Left ventricle myocardium inferior (tissue), 1 donor: ENCODE measurements around the gene RRP1B. TPM values are rescaled to one million over a fixed set of nuclear protein-coding genes. Genes with fewer than 3 reads are reported as not detected.

ENCODE experiments used
- DNase-seq: peaks from one replicate; pipeline ENCODE4 v3.0.0-alpha.2; 2020
- H3K27ac ChIP-seq: fragments of 200-600 bp; replicated peaks from 2 replicates; pipeline ENCODE4 v1.8.0; 2021
- H3K27me3 ChIP-seq: fragments of 200-600 bp; 2 replicates; pipeline ENCODE4 v1.8.0; 2021; ENCODE audit warnings: low read depth
- H3K36me3 ChIP-seq: fragments of 200-600 bp; 2 replicates; pipeline ENCODE4 v1.8.0; 2021
- H3K4me1 ChIP-seq: fragments of 200-600 bp; 2 replicates; pipeline ENCODE4 v1.8.0; 2021
- H3K4me3 ChIP-seq: fragments of 200-600 bp; 2 replicates; pipeline ENCODE4 v1.8.0; 2021; ENCODE audit warnings: mild to moderate bottlenecking, moderate library complexity
- H3K9me3 ChIP-seq: fragments of 200-600 bp; replicated peaks from 2 replicates; pipeline ENCODE4 v1.8.0; 2021
- intact Hi-C: fragments of 100-400 bp; cut with micrococcal nuclease; formaldehyde crosslinking; loops from one replicate; pipeline ENCODE4 v1.11.0; 2022
- total RNA-seq: library from RNA; stranded (reverse); fragmentation: NEBNext Ultra II Directional; extraction: Animal tissue kit (Norgen Biotek cat#: 25700); gene quantifications from one replicate; pipeline ENCODE4 v1.2.1, GENCODE V29; 2021
- TF ChIP-seq, protein P1 (sequence below): fragments of 200-600 bp; IDR thresholded peaks from 2 replicates; pipeline ENCODE4 v1.8.0; 2021; ENCODE audit warnings: antibody characterized with exemption, mild to moderate bottlenecking, borderline replicate concordance
- donor health status: DM: no; HTN: yes; CAD: no; lungs with severe emphysema.

The RRP1B gene
- total RNA-seq, 1 donor from 2014 or later: 8.9 TPM

DNA sequence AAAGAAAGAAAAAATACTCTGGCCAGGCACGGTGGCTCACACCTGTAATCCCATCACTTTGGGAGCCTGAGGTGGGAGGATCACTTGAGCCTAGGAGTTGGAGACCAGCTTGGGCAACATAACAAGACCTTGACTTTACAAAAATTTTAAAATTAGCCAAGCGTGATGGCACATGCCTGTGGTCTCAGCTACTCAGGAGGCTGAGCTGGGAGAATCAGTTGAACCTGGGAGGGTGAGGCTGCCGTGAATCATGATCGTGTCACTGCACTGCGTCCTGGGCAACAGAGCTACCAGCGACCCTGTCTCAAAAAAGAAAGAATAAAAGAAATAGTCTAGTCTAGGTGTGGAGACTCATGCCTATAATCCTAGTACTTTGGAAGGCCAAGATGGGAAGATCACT lies 22.3 kb downstream of the RRP1B start:
- TF ChIP-seq, protein P1, sequence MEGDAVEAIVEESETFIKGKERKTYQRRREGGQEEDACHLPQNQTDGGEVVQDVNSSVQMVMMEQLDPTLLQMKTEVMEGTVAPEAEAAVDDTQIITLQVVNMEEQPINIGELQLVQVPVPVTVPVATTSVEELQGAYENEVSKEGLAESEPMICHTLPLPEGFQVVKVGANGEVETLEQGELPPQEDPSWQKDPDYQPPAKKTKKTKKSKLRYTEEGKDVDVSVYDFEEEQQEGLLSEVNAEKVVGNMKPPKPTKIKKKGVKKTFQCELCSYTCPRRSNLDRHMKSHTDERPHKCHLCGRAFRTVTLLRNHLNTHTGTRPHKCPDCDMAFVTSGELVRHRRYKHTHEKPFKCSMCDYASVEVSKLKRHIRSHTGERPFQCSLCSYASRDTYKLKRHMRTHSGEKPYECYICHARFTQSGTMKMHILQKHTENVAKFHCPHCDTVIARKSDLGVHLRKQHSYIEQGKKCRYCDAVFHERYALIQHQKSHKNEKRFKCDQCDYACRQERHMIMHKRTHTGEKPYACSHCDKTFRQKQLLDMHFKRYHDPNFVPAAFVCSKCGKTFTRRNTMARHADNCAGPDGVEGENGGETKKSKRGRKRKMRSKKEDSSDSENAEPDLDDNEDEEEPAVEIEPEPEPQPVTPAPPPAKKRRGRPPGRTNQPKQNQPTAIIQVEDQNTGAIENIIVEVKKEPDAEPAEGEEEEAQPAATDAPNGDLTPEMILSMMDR: no peak
- intact Hi-C loops: no loop called here
- H3K36me3 ChIP-seq: peaks cover 98% of the 10 kb centered on the region
- peaks cover 6% of the 10 kb centered on the region for H3K4me1 ChIP-seq
- H3K4me3 ChIP-seq: no peak overlapping the region
- DNase-seq: no peak
- H3K27me3 ChIP-seq: no peaks in the 10 kb centered on the region
- H3K9me3 ChIP-seq: no peaks in the 10 kb centered on the region
- H3K27ac ChIP-seq: no peak overlapping the region

DNA sequence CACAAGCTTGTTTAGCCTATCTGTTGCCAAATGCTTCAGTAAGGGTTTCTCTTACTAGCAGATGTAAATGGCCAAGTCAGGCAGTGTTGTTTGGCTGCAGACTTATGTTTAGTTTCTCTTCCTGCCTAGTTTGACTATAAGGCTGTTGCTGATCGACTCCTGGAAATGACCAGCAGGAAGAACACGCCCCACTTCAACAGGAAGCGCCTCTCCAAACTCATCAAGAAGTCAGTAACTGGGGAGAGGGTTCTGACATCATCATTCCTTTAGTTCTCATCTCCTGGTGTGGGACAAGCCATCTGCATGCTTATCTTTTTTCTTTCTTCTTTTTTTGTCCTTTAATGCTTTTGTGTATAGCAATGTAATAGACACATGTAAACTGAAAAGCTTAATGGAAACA lies 25.1 kb downstream of the RRP1B start:
- peaks cover 21% of the 10 kb centered on the region for H3K4me1 ChIP-seq
- no peak overlapping the region for H3K4me3 ChIP-seq
- intact Hi-C loops: no loop called here
- peaks cover 98% of the 10 kb centered on the region for H3K36me3 ChIP-seq
- H3K27me3 ChIP-seq: no peaks in the 10 kb centered on the region
- no peak for DNase-seq
- no peaks in the 10 kb centered on the region for H3K9me3 ChIP-seq
- TF ChIP-seq, protein P1: no peak
- H3K27ac ChIP-seq: peak overlapping the region; percentile 45

DNA sequence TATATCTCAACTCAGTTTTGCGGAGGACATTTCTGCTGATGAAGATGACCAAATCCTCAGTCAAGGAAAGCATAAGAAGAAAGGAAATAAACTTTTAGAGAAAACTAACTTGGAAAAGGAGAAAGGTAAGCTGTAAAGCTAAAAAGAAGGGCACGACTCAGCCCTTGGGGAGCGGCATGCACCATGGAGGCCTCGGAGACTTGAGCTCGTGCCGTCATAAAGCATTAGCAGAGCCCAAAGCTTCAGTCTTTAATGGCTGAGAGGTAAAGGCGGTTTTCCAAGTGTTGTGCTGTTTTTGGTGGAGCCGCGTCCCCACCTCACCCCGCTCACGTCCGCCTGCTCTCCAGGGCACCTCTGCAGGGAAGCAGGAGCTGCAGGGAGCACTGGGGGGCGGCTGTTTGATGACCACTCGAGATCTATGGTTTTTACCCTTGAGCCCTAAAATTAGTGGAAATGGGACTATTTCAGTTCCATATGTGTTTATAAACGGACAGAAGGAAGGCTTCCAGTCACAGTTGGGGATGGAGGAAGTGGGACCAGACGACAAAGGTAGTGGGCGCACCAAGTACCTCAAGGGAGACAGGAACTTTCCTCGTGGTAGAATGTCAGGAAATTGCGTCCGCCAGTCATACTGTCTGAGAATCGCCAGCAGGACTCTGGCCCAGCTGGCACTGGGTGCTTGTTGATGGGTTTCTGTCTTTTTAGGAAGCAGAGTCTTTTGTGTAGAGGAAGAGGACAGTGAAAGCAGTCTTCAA lies 27.6 kb downstream of the RRP1B start:
- Histone ChIP-seq H3K4me3 (no peak overlapping the region), H3K27ac (peak overlapping the region; percentile 16), H3K36me3 (peaks cover 100% of the 10 kb centered on the region), H3K9me3 (no peaks in the 10 kb centered on the region), H3K4me1 (peaks cover 21% of the 10 kb centered on the region), H3K27me3 (no peaks in the 10 kb centered on the region)
- TF ChIP-seq, protein P1: no peak
- no peak for DNase-seq
- intact Hi-C loops: no loop called here

DNA sequence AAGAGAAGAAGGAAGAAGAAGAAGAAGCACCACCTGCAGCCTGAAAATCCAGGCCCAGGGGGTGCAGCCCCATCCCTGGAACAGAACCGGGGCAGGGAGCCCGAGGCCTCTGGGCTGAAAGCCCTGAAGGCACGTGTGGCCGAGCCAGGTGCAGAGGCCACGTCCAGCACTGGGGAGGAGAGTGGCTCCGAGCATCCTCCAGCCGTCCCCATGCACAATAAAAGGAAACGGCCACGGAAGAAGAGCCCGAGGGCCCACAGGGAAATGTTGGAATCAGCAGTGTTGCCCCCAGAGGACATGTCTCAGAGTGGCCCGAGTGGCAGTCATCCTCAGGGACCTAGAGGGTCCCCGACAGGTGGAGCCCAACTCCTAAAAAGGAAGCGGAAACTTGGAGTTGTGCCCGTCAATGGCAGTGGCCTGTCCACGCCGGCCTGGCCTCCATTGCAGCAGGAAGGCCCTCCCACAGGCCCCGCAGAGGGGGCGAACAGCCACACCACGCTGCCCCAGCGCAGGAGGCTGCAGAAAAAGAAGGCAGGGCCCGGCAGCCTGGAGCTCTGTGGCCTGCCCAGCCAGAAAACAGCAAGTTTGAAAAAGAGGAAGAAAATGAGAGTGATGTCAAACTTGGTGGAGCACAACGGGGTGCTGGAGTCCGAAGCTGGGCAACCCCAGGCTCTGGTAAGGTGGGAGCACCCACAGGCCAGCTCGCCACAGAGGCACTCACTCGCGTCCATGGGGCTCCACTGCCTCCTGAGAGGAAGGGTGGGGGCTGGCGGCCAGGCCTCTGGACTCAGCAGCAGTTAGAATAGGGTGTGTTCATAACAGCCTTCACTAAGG lies 28.4 kb downstream of the RRP1B start:
- Histone ChIP-seq H3K27ac (peak overlapping the region; percentile 16), H3K4me3 (no peak overlapping the region), H3K4me1 (peaks cover 21% of the 10 kb centered on the region), H3K9me3 (no peaks in the 10 kb centered on the region), H3K27me3 (no peaks in the 10 kb centered on the region), H3K36me3 (peaks cover 100% of the 10 kb centered on the region)
- TF ChIP-seq, protein P1: no peak
- DNase-seq: no peak
- intact Hi-C loops: no loop called here

DNA sequence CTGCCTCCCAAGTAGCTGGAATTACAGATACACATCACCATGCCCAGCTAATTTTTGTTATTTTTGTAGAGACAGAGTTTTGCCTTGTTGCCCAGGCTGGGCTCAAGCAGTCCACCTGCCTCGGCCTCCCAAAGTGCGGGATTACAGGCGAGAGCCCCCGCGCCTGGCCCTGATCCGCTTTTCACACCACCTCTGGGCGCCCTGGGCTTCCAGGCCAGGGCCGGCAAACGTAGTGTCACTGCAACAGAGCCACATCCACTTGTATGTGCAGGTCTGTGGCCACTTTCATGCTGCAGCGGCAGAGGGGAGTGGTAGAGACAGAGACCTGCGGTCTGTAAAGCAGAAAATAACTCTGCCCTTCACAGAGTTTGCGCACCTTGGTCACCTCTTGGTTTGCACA lies 29.5 kb downstream of the RRP1B start:
- Histone ChIP-seq H3K27ac (no peak overlapping the region), H3K36me3 (peaks cover 100% of the 10 kb centered on the region), H3K4me3 (no peak overlapping the region), H3K4me1 (peaks cover 21% of the 10 kb centered on the region), H3K27me3 (no peaks in the 10 kb centered on the region), H3K9me3 (no peaks in the 10 kb centered on the region)
- TF ChIP-seq, protein P1: no peak
- intact Hi-C loops: no loop called here
- no peak for DNase-seq
